HG03342 (cell line): ENCODE measurements around the gene OPCML.

Source experiments
- ATAC-seq: cut with Tn5 transposase; IDR thresholded peaks from one replicate; pipeline ENCODE4 v1.9.1; 2021; ENCODE audit warnings: mild to moderate bottlenecking, moderate library complexity; ENCODE audit not compliant: unreplicated experiment

OPCML gene

DNA sequence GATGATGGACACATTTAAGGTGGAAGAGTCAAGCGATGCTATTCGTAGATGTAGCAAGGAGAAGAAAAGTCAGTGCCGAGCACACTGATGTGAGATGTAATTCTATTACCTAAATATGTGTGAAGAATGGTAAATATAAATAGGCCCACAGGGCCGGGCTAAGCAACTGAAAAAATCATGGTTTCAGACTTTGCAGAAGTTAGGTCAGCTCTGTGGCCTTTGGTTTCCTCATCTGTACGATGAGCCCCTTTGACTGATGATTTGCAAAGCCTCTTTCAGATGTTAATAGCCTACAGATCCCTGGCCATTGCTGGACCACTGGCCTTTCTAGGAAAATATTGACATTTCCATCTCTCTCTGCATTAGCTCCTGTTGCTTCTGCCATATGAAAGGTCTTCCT lies 570.8 kb downstream of the OPCML start:
- no peak for ATAC-seq

DNA sequence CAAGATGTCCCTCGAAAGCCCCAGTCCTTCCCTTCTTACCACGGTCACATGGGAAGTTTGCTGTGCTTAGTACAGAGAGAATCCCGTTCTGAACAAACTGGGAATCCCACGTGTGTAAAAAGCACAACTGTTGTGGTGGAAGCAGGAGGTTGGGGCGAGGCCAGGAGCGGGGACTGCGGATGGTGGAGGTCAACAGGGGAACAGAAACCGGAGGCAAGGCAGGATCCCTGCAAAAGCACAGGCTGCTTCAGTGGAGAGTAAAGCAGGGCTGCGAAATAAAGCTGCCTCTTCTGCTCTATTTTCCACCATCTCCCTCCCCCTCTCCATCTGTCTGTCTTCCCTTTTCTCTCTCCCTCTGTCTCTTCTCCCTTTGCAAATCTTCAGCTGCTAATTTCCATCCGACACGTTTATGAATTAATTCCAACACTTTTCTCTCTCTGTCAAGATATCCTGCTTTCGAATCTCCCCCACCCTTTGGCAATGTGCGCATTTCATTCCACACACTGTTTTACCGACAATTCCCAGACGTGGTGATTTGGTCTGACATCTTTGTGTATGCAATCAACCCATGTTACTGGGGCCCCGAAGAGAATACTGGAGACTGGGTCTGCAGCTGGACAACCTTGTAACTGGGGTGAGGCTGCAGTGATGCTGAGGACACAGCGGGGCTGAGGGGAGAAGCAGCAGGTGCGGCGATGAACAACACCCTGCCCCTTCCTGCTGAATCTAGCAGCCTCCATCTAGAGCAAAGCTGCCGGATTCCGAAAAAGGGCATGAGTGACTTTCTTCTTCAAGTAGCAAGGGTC lies 571.8 kb downstream of the OPCML start:
- no peak for ATAC-seq

DNA sequence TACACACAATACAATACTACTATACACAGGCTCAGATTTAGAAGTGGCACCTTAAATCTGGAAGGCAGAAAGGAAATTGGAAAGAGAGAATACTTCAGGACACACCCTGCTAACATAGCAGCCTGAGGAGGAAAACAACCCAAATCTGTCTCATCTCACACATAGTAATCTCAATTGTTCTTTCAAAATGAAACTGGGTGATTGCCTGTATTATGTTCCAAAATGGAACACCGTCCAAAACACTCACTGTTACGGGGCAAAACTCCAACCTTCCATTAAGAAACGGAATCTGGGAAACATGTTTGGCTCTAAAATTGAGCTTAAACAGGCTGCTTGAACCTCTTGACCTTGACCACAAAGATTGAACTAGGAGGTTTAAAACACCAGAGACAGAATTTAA lies 572.6 kb downstream of the OPCML start:
- ATAC-seq: no peak

DNA sequence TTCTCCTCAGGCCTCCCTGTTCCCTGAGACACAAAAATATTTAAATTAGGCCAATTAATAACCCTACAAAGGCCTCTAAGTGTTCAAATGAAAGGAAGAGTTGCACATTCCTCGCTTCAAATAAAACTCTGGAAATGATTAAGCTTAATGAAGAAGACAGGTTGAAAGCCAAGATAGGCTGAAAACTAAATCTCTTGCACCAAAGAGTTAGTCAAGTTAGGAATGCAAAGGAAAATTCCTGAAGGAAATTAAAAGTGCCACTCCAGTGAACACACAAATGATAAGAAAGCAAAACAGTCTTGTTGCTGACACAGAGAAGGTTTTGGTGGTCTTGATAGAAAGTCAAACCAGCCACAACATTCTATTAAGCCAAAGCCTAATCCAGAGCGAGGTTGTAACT lies 574.4 kb downstream of the OPCML start:
- no peak for ATAC-seq

DNA sequence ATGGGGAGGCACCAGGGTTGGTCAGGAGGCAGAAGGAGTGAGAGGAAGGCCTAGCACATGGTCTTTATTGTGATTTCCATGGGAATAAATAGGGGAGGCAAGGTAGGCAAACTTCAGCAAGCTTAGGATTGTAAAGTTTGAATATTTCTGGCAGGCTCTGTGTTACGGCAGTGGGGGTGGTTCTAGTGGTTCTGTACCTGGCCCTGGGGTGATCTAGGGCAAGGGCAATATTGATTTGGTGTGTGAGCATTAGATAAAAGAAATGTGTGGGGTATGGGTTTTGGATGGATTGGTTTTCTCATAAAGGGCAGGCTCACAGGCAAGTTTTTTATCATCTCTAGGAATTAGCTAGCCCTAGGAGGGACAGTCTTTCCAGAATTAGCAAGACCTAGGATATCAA lies 584.0 kb downstream of the OPCML start:
- no peak for ATAC-seq

DNA sequence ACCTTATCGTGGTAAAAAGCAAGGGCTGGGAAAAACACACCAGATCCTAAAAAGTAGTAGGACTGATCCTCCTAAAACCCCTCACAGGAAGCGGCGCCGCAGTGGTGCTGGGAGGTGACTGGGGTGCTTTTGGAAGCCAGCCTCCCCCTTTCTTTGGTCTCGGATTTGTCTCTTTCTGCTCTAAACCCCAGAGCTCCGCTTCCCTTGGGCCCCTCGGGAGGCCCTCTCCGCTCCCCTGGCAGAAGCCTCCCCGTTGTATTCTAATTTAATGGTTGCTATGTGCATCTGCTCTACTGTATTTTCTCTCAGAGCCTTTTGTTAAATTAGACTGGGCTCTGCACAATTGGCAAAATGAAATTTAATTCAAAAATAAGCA lies 587.7 kb downstream of the OPCML start:
- ATAC-seq: no peak

DNA sequence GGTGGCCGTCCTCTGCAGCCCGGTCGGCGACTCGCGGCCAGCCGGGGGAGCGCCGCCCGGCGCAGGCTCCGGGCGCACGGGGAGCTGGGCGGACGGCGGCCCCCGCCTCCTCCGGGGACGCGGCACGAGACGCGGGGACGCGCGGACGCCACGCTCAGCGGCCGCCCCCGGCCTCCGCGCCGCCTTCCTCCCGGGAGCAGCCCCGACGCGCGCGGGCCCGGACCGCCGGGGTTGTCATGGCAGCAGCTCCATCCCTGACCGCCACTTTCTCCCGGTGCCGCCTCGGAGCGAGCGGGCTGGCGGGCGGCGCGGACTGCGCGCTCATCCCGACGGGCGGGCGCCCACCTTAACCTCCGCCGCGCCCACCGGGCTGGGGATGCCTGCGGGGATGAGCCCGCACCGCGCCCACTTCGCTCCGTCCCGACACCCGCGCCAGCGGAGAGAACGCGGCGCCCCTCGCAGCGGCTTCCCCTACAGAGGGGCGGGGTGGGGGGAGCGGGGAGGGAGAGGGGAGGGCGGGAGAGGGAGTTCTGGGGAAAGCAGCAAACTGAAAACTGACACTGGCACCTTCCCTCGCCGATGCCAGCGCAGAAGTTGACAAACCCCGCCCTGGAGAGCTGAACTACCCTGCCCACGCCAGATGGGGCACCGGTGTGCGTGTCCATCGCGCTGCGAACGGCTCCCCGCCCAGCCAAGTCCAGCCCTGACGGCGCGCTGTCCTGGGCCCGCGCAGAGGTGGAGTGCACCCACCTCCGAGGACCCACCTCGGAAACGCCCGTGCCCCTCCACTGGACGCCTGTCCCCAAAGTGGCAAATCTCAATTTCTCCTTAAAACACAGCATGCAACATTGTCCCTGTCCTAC lies 588.4 kb downstream of the OPCML start:
- ATAC-seq: no peak

DNA sequence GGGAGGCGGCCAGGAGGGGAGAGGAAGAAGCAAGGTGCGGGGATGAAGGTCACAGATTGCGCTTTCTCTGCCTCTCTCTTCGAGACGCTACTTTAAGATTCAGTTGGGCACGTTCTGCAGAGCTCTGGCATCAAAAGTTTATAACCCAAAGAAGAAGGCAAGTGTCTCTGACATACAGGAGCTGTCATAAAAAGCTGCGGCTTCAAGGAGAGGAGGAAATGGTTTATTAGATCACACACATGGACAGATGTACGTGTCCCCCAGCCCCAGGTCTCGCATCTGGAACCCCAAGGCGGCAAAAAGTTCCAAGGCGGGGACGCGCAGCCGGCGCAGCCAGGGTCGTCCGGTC lies 589.0 kb downstream of the OPCML start:
- ATAC-seq: no peak

DNA sequence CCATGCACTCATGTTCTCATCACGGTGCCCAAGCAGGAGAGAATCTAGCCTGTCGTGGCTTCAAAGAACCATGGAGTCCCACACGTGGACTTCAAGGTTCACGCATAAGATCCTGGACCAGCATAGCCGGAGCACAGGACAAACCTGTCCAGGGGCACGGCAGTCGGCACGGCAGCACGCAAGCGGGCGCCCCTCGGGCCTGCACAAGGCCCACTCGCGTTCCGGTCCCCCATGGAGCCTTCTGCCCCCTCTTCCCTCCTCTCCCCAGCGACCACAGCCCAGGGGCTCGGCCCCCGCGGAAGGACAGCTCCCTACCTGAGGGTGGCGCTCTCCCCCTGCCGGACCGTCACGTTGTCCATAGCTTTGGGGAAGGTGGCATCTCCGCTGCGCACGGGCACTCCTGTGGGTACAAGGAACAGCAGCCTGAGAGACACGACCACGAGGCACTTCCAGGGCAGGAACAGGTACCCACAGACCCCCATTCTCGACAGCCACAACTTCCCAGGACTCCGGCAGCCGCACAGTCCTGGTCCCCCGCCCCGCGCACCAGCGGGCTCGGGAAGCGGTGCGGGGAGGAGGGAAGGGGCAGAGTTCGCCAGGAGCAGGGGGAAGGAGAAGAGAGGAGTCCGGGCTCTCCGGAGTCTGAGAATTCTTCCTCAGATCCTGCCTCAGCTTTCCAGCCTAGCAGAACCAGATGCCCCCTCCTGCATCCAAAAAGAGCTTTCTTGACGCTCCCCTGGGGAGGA lies 589.5 kb downstream of the OPCML start:
- ATAC-seq: no peak

DNA sequence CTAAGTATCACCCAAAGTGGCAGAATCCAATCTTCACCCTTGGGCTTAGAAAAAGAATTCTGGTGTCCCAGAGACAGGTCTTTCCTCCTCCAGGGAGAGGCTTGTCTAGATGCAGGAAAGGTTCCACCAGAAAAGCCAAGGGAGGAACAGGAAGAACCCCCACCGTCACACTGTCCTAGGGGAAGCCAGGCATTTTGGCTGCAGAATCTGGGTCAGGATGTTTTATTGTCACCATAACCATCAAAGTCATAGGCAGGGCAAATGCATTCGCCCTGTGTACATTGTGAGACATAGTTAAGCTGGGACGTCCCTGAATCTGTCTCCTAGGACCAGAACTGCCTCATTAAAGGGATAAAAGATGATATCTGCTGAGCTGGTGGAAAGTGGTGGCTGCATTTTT lies 590.5 kb downstream of the OPCML start:
- ATAC-seq: no peak

DNA sequence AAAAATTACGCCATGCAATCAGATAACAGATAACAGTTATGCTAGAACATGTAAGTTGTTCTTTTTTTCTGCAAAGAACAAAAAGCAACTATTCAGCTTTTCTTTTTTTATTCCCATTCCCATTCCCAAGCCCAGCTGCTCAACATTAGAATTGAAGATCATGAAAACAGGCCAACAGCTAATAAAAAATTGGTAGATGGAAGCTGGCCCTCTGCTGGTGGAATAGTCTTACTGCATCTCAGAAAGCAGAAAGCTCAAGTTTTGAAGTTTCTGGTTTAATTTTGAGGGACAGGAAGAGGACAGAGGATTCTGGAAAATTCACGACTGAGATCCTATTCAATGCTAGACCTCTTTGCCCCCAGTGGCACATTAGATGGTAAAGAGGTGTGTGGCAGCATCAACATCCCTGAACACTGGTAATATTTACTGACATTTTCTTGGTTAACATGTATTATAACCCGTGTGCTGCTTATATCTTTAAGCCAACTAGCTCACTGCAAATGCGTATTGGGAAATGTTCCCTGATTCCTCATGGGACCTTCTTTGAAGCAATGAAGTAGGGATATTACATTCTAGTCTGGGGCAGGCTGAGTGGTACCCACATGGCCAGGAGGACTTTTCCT lies 591.2 kb downstream of the OPCML start:
- ATAC-seq: no peak

DNA sequence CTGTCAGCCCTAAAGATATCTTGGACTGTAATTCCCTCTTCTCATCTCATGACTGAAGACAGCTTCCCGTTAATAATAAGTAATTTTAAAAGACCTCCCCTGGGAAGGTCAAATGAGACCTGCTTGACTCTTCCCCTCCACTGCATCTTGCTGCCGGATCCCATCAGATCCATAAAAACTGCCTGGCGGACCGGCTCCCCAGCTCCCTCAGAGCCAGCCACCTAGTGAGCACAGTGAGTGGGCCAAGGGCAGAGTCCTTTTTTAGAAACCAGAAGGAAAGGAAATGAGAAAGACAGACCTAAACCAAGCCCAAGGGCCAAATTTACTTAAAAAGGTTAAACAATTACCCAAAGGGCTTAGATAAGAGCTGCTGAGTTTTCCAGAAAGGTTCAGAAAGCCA lies 595.3 kb downstream of the OPCML start:
- no peak for ATAC-seq

DNA sequence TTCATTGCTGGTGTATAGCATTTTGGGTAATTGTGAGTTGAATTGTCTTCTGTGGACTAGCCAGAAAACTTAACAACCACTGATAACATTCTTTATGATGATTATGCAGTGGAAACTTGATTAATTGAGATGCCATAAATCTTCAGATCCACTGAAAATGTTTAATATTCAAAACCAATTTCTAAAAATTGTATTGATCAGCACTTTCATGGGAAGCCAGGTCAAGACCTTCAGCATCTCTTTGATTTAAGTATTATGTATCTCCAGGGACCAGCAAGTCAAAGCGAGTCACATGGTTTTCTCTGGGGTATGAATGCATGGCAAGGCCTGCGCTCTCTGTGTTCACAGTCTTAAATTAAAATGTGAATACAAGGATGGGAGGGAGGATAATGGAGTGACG lies 596.9 kb downstream of the OPCML start:
- ATAC-seq: no peak

DNA sequence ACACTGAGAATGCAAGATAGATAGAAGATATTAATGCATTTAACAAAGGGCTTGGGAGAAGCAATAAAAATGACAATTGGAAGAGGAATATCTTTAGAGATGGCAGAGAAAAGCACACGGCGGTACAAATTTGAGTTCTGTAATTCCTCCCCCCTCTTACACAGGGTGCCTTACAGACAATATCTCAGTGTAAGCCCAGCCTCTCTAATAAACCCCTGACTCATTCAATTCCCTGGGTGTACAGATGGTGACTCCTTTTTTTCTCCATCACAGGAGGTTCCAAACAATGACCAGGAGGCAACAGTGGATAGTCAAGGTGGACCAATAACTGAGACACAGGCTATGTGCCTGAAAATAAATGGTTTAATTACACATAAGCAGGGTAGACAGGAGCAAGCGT lies 598.6 kb downstream of the OPCML start:
- ATAC-seq: no peak

DNA sequence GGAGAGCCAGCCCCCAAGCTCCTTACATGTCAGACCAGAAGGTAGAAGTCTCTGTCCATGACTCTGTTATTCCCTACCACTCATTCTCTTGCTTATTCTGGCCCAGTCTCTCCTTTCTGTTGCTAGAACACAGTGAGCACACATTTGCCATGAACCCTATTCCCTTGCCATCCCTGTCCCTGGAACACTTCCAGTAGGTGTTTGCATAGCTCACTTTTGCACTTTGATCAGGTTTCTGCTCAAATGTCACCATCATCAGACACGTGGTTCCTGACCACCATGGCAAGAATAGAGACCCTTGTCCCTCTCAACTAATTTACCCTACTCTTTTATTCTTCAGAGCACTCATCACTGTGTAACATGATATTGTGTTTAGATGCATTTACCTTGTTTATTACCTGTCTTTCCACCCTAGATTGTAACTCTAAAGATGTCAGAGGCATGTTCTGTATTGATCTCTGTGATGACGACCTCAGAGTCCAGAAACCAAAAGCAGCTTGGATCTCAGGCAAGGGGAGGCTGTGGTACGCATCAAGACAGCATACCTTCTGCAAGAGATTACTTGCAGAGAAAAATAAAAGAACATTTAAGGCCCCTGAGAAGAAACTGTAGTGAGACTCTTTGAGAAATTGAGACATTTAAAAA lies 606.4 kb downstream of the OPCML start:
- ATAC-seq: no peak

DNA sequence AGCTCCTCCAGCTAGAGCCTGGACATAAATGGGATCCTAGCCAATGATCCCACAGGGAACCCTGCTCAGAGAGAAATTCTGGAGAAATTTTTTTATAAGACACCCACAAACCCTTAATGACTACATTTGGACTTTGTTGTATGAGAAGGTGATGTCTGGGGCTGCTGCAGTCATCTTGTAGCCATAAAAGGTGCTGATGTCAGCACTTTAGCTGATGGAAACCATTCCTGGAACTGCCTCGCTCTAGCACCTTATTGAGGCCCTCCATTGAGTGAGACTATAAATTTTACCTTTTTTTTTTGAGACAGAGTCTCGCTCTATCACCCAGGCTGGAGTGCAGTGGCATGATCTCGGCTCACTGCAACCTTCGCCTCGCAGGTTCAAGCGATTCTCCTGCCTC lies 610.7 kb downstream of the OPCML start:
- no peak for ATAC-seq

DNA sequence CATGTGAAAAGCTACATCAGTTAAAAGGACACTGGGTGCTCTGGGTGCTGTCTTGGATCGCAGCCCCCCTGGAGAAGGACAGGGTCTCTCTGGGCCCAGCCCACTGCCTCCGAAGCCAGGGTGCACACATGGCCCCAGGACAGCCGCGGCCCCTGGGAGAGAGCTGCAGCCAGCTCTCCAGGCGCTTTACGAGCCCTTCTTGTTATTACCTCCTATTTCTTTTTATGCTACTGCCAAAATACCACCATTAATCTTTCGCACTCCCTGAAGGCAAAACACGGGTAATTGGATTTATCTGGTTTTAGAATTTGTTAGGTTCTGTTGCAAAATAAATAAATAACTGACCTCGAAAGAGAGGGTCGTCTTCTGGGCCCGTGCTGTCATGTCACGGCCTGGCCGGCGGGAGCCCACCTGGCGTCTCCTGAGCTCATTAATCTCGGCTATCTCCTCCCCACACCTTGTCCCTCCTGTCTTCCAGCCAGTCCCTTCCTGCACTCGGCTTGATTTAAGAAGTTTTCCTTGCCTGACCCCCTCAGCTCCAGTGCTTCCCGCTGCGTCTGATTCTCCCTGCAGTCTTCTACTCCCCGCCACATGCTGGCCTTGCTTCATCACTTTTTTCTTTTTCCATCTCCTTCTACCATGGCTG lies 611.7 kb downstream of the OPCML start:
- ATAC-seq: no peak

DNA sequence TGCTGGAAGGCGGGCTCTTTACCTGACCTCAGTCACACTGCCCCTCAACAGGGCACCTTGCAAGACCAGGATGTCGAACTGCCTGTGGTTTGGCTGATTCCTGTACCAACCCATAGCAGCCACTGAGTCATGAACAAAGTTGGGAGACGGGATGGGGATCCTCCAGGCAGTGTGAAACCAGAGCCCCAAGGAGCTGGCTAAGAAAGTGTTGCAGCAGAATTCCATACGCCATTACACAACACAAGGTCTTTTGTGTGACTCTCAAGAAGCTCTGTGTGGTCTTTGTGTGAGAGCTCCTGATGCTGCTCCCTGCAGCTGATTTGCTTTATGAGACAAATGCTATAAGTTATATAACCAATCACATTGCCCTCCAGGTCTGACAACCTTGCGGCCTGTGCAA lies 617.7 kb downstream of the OPCML start:
- ATAC-seq: no peak

DNA sequence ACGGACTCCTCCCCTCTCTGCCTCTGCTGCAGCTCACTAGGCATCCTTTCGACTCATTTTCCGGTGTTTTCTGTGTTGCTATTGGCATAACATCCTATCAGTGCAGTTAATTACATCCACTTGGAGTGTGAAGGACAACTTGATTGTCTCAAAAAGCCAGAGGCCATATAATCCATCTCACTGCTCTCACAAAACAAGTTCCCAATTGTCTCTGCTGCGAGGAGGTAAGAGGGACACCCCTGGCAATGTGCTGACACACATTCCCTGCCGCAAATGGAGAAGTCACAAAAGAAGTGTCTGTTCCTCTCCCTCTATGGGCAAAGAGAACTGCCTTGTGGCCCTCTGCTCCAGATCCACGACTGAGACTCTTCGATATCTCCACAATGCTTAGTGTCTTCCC lies 618.4 kb downstream of the OPCML start:
- no peak for ATAC-seq

DNA sequence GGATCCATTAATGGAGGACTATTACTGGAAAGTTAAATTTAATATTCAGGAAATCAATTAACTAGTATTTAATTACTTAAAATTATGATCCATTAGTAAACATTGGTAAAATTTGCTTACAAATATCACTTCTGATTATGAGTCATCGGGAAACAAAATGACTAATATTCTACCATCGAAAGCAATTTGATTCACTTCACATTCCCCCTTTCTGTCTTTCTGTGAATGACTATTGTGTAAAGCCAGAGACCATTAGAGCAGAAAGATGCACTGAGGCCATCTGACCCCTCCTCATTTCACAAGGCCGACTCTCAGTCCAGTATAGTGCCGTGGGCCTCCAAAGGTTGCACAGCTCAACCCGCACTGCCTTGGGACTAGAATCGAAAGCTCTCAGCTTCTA lies 619.0 kb downstream of the OPCML start:
- ATAC-seq: no peak
